Measurements from ENCODE around the gene RTTN.

- TF ChIP-seq MXI1 (IDR thresholded peaks at IDR 0.05; ENCODE audit: low read depth, low read length) (no peak), SRF (IDR thresholded peaks at IDR 0.05; ENCODE audit: low read depth in 2 of 2, low read length in 2 of 2) (no peak), NFYB (IDR thresholded peaks at IDR 0.05; ENCODE audit: insufficient read depth, low read depth, low read length) (no peak), CUX1 (IDR thresholded peaks at IDR 0.05; ENCODE audit: insufficient replicate concordance, low read depth, low read length) (no peak), CBFB (IDR thresholded peaks at IDR 0.05; ENCODE audit: low read depth) (no peak), ZBTB33 (IDR thresholded peaks at IDR 0.05) (no peak), CHD4 (IDR thresholded peaks at IDR 0.05) (no peak), EP300 (IDR thresholded peaks at IDR 0.05; ENCODE audit: borderline replicate concordance in 1 of 2, control insufficient read depth in 1 of 2, low read depth in 2 of 2, low read length in 2 of 2) (no peak), POLR2AphosphoS5 (IDR thresholded peaks at IDR 0.05; ENCODE audit: low read length) (no peak), SMC3 (IDR thresholded peaks at IDR 0.05; ENCODE audit: borderline replicate concordance, low read length) (no peak), CEBPB (IDR thresholded peaks at IDR 0.05; ENCODE audit: borderline replicate concordance in 1 of 2, low read depth in 2 of 2, low read length in 2 of 2) (no peak)
Measured at GRCh38 chr18:70139138-70139537, 66.3 kb downstream of the RTTN start.
